Liver (tissue), 9 donors: ENCODE measurements around the gene F7. TPM values are rescaled to one million over a fixed set of nuclear protein-coding genes. Genes with fewer than 3 reads are reported as not detected.

Experiments
- DNase-seq: peaks from one replicate; pipeline ENCODE4 v3.0.0-alpha.2; 2017; ENCODE audit warnings: low spot score
- H3K27ac ChIP-seq, 2 donors: one replicate each; pipeline ENCODE4 v1.7.0; 2013; ENCODE audit warnings: inconsistent platforms in 2 of 2, low read length in 2 of 2, control low read depth in 1 of 2, low read depth in 1 of 2, mild to moderate bottlenecking in 1 of 2
- H3K27me3 ChIP-seq, 4 donors: one replicate each; pipeline versions ENCODE4 v1.6.1 to v1.7.0; 2013; ENCODE audit warnings: low read length in 3 of 4, inconsistent platforms in 1 of 4, mild to moderate bottlenecking in 1 of 4, moderate library complexity in 1 of 4; ENCODE audit not compliant: control insufficient read depth in 4 of 4, insufficient read depth in 4 of 4
- H3K36me3 ChIP-seq, 4 donors: one replicate each; pipeline versions ENCODE4 v1.6.1 to v1.7.0; 2013; ENCODE audit warnings: low read length in 3 of 4, mild to moderate bottlenecking in 3 of 4, low read depth in 1 of 4, moderate library complexity in 1 of 4; ENCODE audit not compliant: control insufficient read depth in 4 of 4, insufficient read depth in 3 of 4
- H3K4me1 ChIP-seq, 4 donors: one replicate each; pipeline versions ENCODE4 v1.6.1 to v1.7.0; 2013; ENCODE audit warnings: low read length in 3 of 4, mild to moderate bottlenecking in 3 of 4, moderate library complexity in 1 of 4; ENCODE audit not compliant: control insufficient read depth in 4 of 4, insufficient read depth in 4 of 4
- H3K4me3 ChIP-seq, 3 donors: one replicate each; pipeline versions ENCODE4 v1.6.1 to v1.7.0; 2013; ENCODE audit warnings: low read length in 3 of 3, control low read depth in 1 of 3, low read depth in 1 of 3, mild to moderate bottlenecking in 1 of 3
- H3K9ac ChIP-seq, 2 donors: one replicate each; pipeline ENCODE4 v1.7.0; 2013; ENCODE audit warnings: low read length in 2 of 2, mild to moderate bottlenecking in 2 of 2, moderate library complexity in 2 of 2, control low read depth in 1 of 2, low read depth in 1 of 2
- H3K9me3 ChIP-seq, 4 donors: one replicate each; pipeline versions ENCODE4 v1.6.1 to v1.7.0; 2013; ENCODE audit warnings: low read length in 3 of 4; ENCODE audit not compliant: control insufficient read depth in 4 of 4
- EGR1 ChIP-seq, 2 donors: IDR thresholded peaks; 2 replicates each; pipeline ENCODE4 v1.6.1; 2016 to 2018; ENCODE audit warnings: antibody characterized with exemption in 2 of 2, low read depth in 2 of 2
- FOXA1 ChIP-seq: IDR thresholded peaks from 2 replicates; pipeline ENCODE4 v1.6.1; 2016; ENCODE audit warnings: antibody characterized with exemption
- FOXA2 ChIP-seq: IDR thresholded peaks from 2 replicates; pipeline ENCODE4 v1.6.1; 2016; ENCODE audit warnings: antibody characterized with exemption
- GABPA ChIP-seq, 2 donors: IDR thresholded peaks in 1 of 2; conservative IDR thresholded peaks in 1 of 2; 2 replicates each; pipeline ENCODE4 v1.6.1; 2016; ENCODE audit warnings: antibody characterized with exemption in 2 of 2, mild to moderate bottlenecking in 1 of 2, moderate library complexity in 1 of 2
- HNF4A ChIP-seq, 2 donors: conservative IDR thresholded peaks; 2 replicates each; pipeline ENCODE4 v1.6.1; 2016; ENCODE audit warnings: antibody characterized with exemption in 2 of 2, mild to moderate bottlenecking in 2 of 2
- HNF4G ChIP-seq: IDR thresholded peaks from 2 replicates; pipeline ENCODE4 v1.6.1; 2016; ENCODE audit warnings: antibody characterized with exemption
- MAX ChIP-seq: IDR thresholded peaks from 2 replicates; pipeline ENCODE4 v1.6.1; 2016; ENCODE audit warnings: antibody characterized with exemption
- NR2F2 ChIP-seq: IDR thresholded peaks from 2 replicates; pipeline ENCODE4 v1.6.1; 2016; ENCODE audit warnings: antibody characterized with exemption
- RAD21 ChIP-seq, 2 donors: IDR thresholded peaks; 2 replicates each; pipeline ENCODE4 v1.6.1; 2016; ENCODE audit warnings: antibody characterized with exemption in 2 of 2, mild to moderate bottlenecking in 2 of 2
- RXRA ChIP-seq, 2 donors: IDR thresholded peaks; 2 replicates each; pipeline ENCODE4 v1.6.1; 2017 to 2018; ENCODE audit warnings: antibody characterized with exemption in 2 of 2, mild to moderate bottlenecking in 1 of 2
- SP1 ChIP-seq: IDR thresholded peaks from 2 replicates; pipeline ENCODE4 v1.6.1; 2018; ENCODE audit warnings: antibody characterized with exemption, mild to moderate bottlenecking
- TAF1 ChIP-seq: conservative IDR thresholded peaks from 2 replicates; pipeline ENCODE4 v1.6.1; 2016; ENCODE audit warnings: antibody characterized with exemption, mild to moderate bottlenecking
- YY1 ChIP-seq: IDR thresholded peaks from 2 replicates; pipeline ENCODE4 v1.6.1; 2016; ENCODE audit warnings: antibody characterized with exemption, mild to moderate bottlenecking
- WGBS: extraction: QIAGEN DNeasy Blood & Tissue Kit; methylation state at CpG from one replicate; pipeline ENCODE4 v1.1.7; 2013; 5-methylcytosine and 5-hydroxymethylcytosine counted together
- polyA plus RNA-seq, 2 donors: library from polyadenylated mRNA; stranded (reverse) in 1 of 2; unstranded in 1 of 2; fragments of 200-250 nt in 1 of 2; fragments of >200 nt in 1 of 2; fragmentation: Nextera tagmentation in 1 of 2; extraction: Ambion mirVana in 1 of 2; gene quantifications; one replicate each; pipeline versions ENCODE4 v1.2.1 to v1.2.3, GENCODE V29; 2013 to 2015
- total RNA-seq, 2 donors: library from RNA; depleted of rRNA; stranded (reverse); fragments of >200 nt; gene quantifications; one replicate each; pipeline ENCODE4 v1.2.3, GENCODE V29; 2014
- TF ChIP-seq, protein P1 (sequence below): IDR thresholded peaks from 2 replicates; pipeline ENCODE4 v1.6.1; 2016; ENCODE audit warnings: antibody characterized with exemption
- TF ChIP-seq, protein P2 (sequence below): IDR thresholded peaks from 2 replicates; pipeline ENCODE4 v1.6.1; 2016; ENCODE audit warnings: antibody characterized with exemption
- TF ChIP-seq, protein P3 (sequence below): IDR thresholded peaks from 2 replicates; pipeline ENCODE4 v1.6.1; 2016; ENCODE audit warnings: antibody characterized with exemption, mild to moderate bottlenecking
- TF ChIP-seq, protein P4 (sequence below): fragments of 150-350 bp; IDR thresholded peaks from 2 replicates; pipeline ENCODE4 v1.5.1; 2017; ENCODE audit warnings: improper control_type of control experiment, low read depth, low read length; ENCODE audit not compliant: missing input control
- donor health status: healthy.
- donor health status: healthy.
- donor health status: healthy.
- donor health status: healthy.
- donor health status: healthy.

The F7 gene
- total and polyA plus RNA-seq, 4 donors = 46.6 to 92.6 (median 66.2) TPM

GRCh38 chr13:113141601-113141970 lies 36.0 kb downstream of the F7 start:
- 93% methylated on average over 18 of the region's 18 CpGs for WGBS
- H3K4me3 ChIP-seq = no peak overlapping the region
- DNase-seq = no peak
- H3K27me3 ChIP-seq = no peaks in the 10 kb centered on the region
- no peaks in the 10 kb centered on the region for H3K9me3 ChIP-seq
- no peak overlapping the region for H3K9ac ChIP-seq
- H3K27ac ChIP-seq = peak overlapping the region in 1 of 2 donors; percentile 3
- TF ChIP-seq, protein P1, sequence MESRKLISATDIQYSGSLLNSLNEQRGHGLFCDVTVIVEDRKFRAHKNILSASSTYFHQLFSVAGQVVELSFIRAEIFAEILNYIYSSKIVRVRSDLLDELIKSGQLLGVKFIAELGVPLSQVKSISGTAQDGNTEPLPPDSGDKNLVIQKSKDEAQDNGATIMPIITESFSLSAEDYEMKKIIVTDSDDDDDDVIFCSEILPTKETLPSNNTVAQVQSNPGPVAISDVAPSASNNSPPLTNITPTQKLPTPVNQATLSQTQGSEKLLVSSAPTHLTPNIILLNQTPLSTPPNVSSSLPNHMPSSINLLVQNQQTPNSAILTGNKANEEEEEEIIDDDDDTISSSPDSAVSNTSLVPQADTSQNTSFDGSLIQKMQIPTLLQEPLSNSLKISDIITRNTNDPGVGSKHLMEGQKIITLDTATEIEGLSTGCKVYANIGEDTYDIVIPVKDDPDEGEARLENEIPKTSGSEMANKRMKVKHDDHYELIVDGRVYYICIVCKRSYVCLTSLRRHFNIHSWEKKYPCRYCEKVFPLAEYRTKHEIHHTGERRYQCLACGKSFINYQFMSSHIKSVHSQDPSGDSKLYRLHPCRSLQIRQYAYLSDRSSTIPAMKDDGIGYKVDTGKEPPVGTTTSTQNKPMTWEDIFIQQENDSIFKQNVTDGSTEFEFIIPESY = no peak
- TF ChIP-seq SP1 (no peak), HNF4A (conservative IDR thresholded peaks at IDR 0.05) (no peak), FOXA1 (no peak), TAF1 (no peak), GABPA (IDR thresholded peaks at IDR 0.05 in 1 of 2, conservative IDR thresholded peaks at IDR 0.05 in 1 of 2) (no peak), RAD21 (IDR thresholded peaks at IDR 0.05) (no peak), FOXA2 (no peak), MAX (no peak), NR2F2 (no peak), EGR1 (IDR thresholded peaks at IDR 0.05; ENCODE audit: low read depth in 2 of 2) (no peak), YY1 (no peak), HNF4G (no peak), RXRA (IDR thresholded peaks at IDR 0.05) (no peak)
- TF ChIP-seq, protein P2, sequence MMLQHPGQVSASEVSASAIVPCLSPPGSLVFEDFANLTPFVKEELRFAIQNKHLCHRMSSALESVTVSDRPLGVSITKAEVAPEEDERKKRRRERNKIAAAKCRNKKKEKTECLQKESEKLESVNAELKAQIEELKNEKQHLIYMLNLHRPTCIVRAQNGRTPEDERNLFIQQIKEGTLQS = no peak
- TF ChIP-seq, protein P3, sequence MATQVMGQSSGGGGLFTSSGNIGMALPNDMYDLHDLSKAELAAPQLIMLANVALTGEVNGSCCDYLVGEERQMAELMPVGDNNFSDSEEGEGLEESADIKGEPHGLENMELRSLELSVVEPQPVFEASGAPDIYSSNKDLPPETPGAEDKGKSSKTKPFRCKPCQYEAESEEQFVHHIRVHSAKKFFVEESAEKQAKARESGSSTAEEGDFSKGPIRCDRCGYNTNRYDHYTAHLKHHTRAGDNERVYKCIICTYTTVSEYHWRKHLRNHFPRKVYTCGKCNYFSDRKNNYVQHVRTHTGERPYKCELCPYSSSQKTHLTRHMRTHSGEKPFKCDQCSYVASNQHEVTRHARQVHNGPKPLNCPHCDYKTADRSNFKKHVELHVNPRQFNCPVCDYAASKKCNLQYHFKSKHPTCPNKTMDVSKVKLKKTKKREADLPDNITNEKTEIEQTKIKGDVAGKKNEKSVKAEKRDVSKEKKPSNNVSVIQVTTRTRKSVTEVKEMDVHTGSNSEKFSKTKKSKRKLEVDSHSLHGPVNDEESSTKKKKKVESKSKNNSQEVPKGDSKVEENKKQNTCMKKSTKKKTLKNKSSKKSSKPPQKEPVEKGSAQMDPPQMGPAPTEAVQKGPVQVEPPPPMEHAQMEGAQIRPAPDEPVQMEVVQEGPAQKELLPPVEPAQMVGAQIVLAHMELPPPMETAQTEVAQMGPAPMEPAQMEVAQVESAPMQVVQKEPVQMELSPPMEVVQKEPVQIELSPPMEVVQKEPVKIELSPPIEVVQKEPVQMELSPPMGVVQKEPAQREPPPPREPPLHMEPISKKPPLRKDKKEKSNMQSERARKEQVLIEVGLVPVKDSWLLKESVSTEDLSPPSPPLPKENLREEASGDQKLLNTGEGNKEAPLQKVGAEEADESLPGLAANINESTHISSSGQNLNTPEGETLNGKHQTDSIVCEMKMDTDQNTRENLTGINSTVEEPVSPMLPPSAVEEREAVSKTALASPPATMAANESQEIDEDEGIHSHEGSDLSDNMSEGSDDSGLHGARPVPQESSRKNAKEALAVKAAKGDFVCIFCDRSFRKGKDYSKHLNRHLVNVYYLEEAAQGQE = no peak
- TF ChIP-seq, protein P4, sequence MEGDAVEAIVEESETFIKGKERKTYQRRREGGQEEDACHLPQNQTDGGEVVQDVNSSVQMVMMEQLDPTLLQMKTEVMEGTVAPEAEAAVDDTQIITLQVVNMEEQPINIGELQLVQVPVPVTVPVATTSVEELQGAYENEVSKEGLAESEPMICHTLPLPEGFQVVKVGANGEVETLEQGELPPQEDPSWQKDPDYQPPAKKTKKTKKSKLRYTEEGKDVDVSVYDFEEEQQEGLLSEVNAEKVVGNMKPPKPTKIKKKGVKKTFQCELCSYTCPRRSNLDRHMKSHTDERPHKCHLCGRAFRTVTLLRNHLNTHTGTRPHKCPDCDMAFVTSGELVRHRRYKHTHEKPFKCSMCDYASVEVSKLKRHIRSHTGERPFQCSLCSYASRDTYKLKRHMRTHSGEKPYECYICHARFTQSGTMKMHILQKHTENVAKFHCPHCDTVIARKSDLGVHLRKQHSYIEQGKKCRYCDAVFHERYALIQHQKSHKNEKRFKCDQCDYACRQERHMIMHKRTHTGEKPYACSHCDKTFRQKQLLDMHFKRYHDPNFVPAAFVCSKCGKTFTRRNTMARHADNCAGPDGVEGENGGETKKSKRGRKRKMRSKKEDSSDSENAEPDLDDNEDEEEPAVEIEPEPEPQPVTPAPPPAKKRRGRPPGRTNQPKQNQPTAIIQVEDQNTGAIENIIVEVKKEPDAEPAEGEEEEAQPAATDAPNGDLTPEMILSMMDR = no peak
- peaks cover 0 to 7% (median 2%) of the 10 kb centered on the region in 4 donors for H3K4me1 ChIP-seq
- peaks cover 0 to 20% (median 9%) of the 10 kb centered on the region in 4 donors for H3K36me3 ChIP-seq
